ENCODE results near the gene SLC39A11.

SLC39A11 gene

GRCh38 chr17:72624652-72625051 is 467.8 kb downstream of the SLC39A11 start:
- TF ChIP-seq CTCF (conservative IDR thresholded peaks at IDR 0.05; ENCODE audit: low read length), result no peak
- no peak overlapping the region for H3K4me3 ChIP-seq (ENCODE audit: low read length)
- no peak for DNase-seq (ENCODE audit: low read depth)

GRCh38 chr17:72624226-72624625 is 468.3 kb downstream of the SLC39A11 start:
- no peak overlapping the region for H3K4me3 ChIP-seq (ENCODE audit: low read length)
- TF ChIP-seq CTCF (conservative IDR thresholded peaks at IDR 0.05; ENCODE audit: low read length), result no peak
- no peak for DNase-seq (ENCODE audit: low read depth)

GRCh38 chr17:72622661-72623433 is 469.6 kb downstream of the SLC39A11 start:
- H3K4me3 ChIP-seq (ENCODE audit: low read length), result no peak overlapping the region
- no peak for TF ChIP-seq CTCF (conservative IDR thresholded peaks at IDR 0.05; ENCODE audit: low read length)
- no peak for DNase-seq (ENCODE audit: low read depth)

DNA sequence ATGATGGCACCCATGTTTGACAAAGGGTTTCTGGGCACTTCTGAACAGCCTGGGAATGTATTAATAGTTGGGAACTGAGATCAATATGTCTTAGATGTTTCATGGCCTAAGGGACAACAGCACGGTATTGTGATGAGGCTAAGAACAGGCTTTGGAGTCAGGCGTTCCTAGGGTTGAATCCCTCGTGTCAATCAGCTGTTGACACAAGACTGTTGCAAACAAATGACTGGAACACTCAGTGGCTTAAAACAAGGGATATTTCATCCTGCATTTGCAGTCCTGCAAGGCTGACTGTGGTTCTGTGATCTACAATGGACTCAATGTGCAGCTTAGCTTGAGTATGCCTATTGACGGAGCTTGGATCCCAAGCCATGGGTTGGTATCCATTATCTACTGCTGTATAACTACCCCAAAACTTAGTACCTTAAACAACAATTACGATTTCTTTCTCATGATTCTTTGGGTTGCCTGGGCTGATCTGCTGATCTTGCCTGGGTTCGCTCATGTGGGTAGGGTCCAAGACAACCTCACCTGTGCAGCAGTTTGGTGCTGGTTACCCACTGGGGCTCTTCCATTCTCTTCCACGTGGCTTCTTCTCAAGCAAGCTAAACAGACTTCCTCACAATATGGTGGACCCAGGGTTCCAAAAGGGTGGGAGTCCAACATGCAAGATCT is 472.4 kb downstream of the SLC39A11 start:
- H3K4me3 ChIP-seq (ENCODE audit: low read length), result no peak overlapping the region
- no peak for TF ChIP-seq CTCF (conservative IDR thresholded peaks at IDR 0.05; ENCODE audit: low read length)
- no peak for DNase-seq (ENCODE audit: low read depth)

DNA sequence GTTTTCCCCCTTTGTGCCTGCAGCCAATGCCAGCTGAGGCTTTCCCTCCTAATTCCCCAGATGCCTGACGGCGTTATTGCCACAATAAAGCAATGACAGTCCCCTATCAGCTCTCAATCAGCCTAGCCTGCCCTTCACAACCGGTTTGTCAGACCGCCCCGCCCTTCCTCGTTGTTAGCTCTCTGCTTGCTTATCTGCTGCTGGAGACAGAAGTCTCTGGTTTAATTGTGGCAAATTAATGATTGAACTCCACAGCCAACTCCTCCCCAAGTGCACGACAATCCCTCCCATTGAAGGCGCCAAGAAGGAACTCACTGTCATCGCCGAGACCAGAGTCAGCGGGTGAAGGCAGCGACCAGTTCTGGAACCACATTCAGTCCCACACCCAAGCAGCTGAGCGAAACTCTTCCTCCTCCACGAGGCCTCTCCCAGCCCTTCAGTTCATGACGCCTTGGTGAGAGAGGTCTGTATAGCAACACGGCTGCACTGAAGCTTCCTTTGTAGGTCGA is 474.4 kb downstream of the SLC39A11 start:
- no peak for TF ChIP-seq CTCF (conservative IDR thresholded peaks at IDR 0.05; ENCODE audit: low read length)
- H3K4me3 ChIP-seq (ENCODE audit: low read length), result no peak overlapping the region
- DNase-seq (ENCODE audit: low read depth), result no peak

GRCh38 chr17:72617557-72617956 is 474.9 kb downstream of the SLC39A11 start:
- no peak for TF ChIP-seq CTCF (conservative IDR thresholded peaks at IDR 0.05; ENCODE audit: low read length)
- H3K4me3 ChIP-seq (ENCODE audit: low read length), result no peak overlapping the region
- no peak for DNase-seq (ENCODE audit: low read depth)

GRCh38 chr17:72616447-72616846 is 476.0 kb downstream of the SLC39A11 start:
- DNase-seq (ENCODE audit: low read depth), result no peak
- no peak for TF ChIP-seq CTCF (conservative IDR thresholded peaks at IDR 0.05; ENCODE audit: low read length)
- no peak overlapping the region for H3K4me3 ChIP-seq (ENCODE audit: low read length)
